NCI-H146 (cell line): ENCODE data around the gene LEPROT.
"Not testable (repeated sequence)": the region's sequence is repeated elsewhere in the genome, so short reads cannot be mapped to it uniquely, and the experiment has no call there.

Experiments used
- DNase-seq: peaks from one replicate; lab custom pipeline; 2025; lab: John Stamatoyannopoulos, UW

LEPROT gene

GRCh38 chr1:65420590-65421350, at the start of gene LEPROT, which contains the start of gene LEPR:
Gene LEPROT (plus strand): TSS chr1:65420668. CDS start chr1:65420725, 57 bp downstream.
Gene LEPR (plus strand): TSS chr1:65420668. CDS start chr1:65565566, 144,898 bp downstream.
- peak; percentile 98 for DNase-seq

DNA sequence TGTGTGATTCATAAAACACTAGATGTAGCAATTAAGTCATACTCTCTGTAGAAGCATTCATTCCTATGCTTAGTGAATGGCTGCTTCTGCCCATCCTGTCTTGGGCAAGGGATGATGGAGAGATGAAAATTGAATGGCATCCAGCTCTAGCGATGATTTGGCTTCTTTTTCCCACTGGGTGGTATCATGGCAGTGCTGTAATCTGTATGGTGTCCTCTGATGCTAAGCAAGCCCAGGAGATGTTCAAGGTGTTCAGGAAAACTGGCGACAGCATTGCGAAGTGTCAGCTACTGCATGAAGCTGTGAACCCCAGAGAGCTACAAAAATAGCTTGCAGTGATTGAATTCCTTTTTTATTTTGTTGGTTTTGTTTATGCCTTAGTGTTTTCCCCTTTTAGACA, 48.9 kb upstream of the LEPROT start:
- no peak for DNase-seq

DNA sequence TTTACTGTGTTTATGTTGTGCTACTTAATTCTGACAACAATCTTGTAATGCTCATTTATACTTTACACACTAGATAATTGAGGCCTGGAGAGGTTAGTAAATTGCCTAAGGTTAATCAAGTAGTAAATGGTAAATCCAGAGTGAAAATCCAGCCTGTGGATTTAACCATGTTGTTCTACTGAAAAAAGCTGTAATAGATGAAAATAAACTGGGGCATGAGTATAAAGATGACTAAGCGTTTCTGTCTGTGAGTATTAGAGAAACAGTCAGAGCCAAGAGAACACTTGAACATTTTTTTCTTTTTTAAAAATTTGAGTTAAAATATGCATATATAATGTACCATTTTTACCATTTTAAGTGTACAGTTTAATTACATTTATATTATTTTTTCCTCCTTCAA, 47.9 kb upstream of the LEPROT start:
- no peak for DNase-seq

DNA sequence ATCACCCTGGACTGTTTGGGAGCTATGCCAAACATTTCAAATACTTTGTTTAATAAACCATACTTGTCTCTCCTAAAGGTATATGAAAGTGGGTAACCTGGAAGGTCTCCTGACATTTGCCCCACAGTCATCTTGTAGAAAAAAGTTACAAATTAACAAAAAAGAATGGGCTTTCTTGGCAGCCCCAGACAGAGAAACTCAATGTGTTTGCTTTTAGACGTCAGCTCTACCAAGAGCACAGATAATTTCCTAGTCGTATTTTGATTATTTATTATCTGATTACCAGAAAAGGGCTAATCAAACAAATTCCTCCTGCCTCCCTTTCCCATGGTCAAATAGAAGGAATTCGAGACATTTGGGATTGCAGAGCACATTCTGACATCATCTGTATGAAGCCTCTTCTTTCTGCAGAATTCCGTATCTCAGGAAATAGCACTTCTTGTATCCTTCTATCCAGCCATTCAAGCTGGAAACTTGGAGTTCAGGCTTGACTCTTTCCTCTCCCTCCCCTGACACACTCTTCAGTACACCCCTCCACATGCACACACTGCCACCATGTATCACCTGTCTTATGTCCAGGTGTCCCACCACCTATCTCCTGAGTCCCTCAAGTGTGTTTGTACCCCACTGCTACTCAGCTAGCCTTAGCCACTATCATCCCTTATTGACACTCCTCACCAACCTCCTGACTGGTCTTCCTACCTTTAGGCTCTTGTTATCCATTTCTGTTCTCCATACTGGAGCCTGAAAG, 42.8 kb upstream of the LEPROT start:
- no peak for DNase-seq

DNA sequence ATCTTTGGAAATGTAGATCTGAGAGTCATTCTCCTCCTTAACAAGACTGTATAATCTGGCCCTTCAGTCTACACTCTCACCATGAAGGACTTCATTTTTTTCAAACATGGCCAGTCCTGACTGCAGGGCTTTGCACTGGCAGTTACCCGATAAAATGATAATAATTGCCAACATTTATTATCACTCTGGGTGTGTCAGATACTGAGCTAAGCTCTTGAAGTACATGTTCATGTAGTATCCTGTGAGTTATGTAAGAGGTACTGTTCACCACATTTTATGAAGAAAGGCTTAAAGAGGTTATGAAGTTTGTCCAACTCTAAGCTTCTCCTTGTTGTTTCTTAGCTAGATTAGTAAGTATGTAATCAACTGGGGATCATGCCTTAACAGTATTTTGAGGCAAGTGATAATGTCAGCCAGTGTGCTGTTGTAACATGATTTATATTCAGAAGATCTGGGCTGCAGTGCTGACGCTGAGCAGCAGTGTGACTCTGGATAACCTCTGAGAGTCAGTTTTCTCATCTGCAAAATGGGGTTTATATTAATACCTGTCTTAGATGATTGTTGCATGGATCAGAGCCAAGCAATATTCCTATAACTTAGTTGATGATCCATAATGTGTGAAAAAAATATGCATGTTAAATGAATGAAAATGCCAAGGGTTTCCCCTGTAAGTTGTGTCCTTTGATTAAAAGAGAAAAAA, 42.1 kb upstream of the LEPROT start:
- no peak for DNase-seq

- DNase-seq = not testable (repeated sequence)
Measured at GRCh38 chr1:65384426-65384825, 36.0 kb upstream of the LEPROT start.

- no peak for DNase-seq
Measured at GRCh38 chr1:65386439-65386838, 34.0 kb upstream of the LEPROT start.

DNA sequence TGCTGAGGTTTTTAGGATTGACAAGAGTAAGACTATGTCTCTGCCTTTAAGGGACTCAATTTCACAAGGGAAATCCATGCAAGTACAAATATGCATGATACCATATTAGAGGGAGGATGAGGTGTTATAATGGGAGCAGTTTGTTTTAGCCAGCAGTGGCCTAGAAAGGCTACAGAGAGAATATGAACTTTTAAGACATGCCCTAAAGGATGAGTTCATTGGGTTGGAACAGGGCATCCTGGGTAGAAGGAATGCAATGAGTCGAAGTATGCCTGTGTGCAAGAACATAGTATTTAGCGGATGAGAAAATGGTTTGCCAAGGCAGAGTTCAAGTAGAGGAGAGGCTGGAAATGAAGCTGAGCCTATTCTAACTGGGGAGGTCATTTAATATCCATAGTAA, 32.6 kb upstream of the LEPROT start:
- DNase-seq = no peak

DNA sequence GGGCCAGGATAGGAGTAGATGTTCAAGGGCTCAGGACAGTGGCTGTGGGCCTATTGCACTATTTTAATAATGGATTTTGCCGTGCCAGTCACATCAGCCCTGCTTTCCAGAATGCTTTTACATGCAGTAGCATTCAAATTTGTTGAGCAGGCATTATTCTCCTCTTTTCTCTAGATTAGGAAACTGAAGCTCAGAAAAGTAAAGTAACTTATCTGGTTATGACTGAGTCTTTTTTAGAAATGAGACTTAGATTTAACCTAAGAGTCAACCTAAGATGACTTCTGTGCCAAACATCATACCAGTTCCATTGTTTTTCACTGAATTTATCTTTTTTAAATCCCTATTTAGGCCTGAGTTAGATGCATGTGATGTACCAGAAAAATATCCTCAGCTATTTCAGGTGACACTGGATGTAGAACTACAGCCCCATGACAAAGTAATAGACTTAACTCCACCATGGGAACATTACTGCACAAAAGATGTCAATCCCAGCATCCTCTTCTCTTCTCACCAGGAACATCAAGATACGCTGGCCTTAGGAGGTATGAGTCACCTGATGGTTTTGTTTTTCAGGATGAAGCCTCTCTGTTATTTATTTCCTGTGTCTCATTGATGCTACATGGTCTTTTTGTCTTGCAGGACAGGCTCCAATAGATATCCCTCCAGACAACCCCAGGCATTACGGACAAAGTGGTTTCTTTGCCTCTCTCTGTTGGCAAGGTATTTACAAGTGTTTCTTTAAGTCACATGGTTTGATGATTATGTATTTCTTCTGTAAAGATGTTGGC, 31.4 kb upstream of the LEPROT start:
- no peak for DNase-seq

- no peak for DNase-seq
Measured at GRCh38 chr1:65392497-65392896, 28.0 kb upstream of the LEPROT start.

DNA sequence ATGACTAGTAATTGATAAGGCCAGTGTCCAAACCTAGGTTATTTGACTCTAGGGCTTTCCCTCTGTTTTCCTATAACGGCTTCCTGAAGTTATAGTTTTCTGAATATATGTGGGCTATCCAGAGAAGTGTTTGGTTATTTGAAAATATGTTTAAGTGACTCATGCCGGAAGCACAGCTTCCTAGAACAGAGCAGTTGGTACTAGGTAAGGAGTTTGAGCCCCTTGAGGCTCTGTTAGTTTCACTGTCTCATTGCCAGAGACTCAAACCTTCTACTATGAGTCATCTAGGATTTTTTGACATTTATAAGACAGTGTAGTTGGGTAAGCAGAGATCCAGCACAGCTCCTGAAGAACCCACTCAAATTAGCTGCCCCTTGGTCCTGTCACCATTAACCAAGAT, 27.1 kb upstream of the LEPROT start:
- DNase-seq = no peak

DNA sequence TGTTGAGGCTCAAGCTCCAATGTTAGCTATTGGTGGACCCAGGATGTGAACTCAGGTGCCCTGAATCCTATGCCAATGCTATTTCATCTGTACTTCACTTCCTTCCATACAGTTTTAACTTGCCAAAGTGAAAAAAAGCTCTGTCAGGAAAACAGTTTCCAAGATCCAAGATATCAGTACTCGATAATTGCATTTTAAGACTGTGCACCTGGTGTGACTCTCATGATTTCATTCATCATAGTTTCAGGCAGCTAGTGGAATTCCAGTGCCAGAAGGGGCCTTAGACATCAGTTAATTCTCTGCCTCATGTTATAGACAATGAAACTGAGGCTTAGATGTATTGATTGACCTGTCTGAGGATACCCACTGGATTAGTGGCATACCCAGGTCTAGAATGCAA, 26.5 kb upstream of the LEPROT start:
- DNase-seq = no peak

DNA sequence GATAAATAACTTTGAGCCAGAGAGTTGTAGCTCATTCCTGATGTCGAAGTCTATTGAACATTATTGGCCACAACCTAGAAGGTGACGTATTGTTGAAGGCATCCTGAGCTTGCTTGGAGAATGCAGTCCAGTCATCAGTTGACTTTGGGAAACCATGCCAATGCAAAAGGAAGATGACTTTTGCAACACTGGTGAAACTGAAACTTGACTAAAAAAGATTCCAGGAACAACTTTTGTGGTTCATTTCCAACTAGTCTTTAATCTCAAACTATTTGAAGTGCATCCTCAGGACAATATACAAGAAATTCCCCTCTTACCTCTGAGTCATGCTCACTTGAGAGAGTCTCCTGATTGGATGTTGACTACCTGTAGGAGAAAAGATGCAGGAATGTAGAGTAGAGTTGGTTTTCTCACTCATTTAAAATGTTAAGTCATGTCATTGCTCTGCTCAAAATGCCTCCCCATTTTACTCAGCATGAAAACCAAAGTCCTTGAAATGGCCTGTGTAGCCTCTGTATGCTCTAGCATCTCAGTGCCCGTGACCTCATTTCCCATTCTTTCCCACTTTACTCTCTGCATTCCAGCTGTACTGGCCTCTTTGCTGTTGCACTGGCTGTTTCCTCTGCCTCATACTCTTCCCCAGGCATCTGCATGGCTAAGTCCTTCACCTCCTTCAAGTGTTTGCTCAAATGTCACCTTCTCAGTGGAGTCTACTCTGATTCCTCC, 24.4 kb upstream of the LEPROT start:
- DNase-seq = no peak

DNA sequence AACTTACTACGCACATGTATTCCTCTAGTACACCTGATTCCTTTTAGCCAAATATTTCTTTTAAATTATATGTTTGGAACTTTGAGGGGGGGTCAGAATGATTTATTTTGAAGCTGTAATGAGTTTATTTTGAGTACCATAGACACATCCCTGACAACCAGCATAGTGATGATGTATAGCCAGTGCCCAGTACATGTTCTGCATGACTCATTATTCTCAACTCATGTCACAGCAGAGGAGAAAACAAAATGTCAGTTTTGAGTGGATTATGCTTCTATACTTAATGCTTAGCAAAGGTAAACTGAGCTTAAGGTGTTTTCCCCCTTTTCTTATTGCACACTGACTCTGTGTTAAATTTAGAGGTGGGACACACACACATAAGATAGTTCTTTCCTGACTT, 22.4 kb upstream of the LEPROT start:
- no peak for DNase-seq

GRCh38 chr1:65399003-65399402, 21.5 kb upstream of the LEPROT start:
- DNase-seq = no peak

GRCh38 chr1:65401612-65402011, 18.9 kb upstream of the LEPROT start:
- no peak for DNase-seq

GRCh38 chr1:65404941-65405340, 15.5 kb upstream of the LEPROT start:
- no peak for DNase-seq

GRCh38 chr1:65407877-65408276, 12.6 kb upstream of the LEPROT start:
- DNase-seq = no peak

DNA sequence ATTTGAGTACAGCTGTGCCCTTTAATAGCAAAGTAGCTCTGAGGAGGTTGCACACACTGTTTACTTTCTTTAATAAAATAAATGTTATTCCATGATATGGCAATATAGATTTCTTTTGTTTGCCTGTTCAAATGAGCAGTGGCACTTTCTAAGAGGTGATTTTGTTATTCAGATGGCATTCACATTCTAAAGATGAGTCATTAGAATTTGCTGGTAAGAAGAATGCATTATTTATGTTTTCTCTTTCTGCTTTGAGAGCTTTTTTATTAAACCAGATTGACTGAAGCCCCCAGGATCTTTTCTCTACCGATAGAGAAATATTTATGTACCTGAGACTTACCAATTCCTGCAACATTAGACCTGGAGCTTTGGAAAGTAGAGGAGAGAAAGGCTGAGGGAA, 11.2 kb upstream of the LEPROT start:
- no peak for DNase-seq

DNA sequence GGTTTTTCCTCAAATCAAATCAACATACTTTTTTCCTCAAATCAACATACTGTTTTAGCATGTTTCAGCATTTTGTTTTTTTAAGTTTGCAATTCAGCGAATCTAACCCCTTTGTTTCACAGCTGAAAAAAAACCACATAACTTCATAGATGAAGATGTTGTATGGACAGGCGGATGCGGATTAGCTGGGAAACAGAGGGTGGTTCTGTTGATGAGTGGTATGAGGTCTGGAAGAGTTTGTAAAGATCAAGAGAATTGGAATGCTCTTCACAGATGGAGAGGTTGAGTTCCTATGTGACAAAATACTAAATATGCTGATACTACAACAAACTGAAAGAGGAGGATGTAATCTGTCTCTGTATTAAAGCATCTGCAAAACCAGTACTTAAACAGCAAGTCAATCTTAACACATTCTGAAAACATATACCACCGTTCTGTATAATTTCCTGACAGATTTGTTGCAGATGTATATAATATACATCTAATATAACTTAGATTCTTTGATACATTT, 10.6 kb upstream of the LEPROT start:
- no peak for DNase-seq
